Kidney glomerular epithelial cell (primary cell): ENCODE results near the gene SLC35F4.
"Not testable (repeated sequence)": the region's sequence is repeated elsewhere in the genome, so short reads cannot be mapped to it uniquely, and the experiment has no call there.

ENCODE experiments used
- DNase-seq: peaks from one replicate; lab custom pipeline; 2025; lab: John Stamatoyannopoulos, UW

SLC35F4 gene

GRCh38 chr14:57865403-57866198 lies at the start of gene SLC35F4:
SLC35F4 (minus strand) TSS chr14:57866092.
- peak; percentile 22 for DNase-seq

GRCh38 chr14:57909626-57910025 lies 43.7 kb upstream of the SLC35F4 start:
- no peak for DNase-seq

DNA sequence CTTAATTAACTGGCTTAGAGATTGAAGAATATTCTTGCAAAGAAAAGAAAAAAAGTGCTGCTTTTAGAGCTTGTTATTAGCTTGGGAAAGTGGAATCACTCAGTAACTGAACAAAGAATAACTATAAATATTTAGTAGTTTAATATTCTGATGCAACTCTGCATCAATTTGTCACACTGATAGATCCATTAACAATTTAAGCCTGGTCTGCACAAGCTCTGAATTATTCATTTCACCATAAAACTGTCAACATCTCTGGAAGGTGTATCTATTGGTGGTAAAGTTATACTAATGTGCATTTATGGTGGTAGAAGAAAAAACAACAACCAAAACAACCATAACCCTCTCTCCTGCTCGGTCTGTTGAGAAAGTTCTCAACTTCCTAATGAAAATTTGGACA lies 38.1 kb upstream of the SLC35F4 start:
- no peak for DNase-seq

- no peak for DNase-seq
These were observed 33.1 kb upstream of the SLC35F4 start for GRCh38 chr14:57898837-57899572.

GRCh38 chr14:57897144-57897748 lies 31.4 kb upstream of the SLC35F4 start:
- no peak for DNase-seq

DNA sequence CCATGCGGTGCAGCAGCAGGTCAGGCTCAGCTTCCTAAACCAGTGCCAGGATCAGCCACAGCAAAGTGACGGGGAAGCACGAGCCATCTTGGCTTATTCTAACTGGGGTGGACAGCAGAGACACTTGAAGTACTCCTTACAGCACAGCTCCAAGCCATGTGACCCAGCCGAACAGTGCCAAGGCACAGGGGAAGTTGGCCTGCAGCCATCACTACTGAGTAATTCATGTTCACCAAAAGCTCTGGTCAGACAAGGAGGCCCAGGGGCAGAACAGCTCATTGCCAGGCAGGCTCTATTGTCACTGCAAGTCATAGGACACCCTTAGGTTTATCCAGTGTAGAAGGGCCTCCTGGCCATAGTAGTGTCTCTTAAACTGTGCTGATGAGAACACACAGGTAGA lies 23.4 kb upstream of the SLC35F4 start:
- no peak for DNase-seq

DNA sequence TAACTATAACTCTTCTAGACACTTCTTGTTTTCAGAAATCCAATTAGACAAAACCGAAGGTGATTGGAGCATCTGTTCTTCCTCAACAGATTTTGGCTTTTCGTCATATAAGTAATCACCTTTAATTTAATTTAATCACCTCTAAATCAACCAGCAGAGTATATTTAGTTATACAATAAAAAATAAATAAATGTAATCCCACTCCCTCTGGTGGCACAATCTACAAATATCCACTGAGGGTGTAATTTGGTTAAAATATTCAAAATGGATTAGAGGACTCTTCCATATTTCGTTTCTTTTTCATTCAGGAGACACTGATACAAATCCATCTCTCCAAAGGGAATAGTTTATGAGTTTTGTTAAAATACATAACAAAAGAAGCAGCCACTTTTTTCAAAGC lies 18.3 kb upstream of the SLC35F4 start:
- DNase-seq = no peak

GRCh38 chr14:57883061-57883460 lies 17.2 kb upstream of the SLC35F4 start:
- DNase-seq = no peak

DNA sequence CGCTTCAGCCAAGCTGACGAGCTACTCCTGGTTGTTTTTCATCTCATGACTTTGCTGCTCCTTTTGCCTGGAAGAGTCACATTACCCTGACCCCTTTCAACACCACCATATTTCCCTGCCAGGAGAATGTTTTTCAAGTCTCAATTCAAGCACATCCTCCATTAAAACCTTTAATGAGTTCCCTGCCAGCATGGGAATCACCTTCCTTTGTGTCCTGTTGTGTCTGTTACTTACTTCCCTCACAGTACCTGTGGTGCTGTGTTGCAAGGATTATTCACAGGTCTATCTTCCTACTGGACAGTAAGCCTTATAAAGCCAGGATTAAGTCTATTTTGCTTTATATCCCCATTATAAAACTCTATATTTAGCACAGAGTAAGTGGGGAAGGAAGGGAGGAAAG lies 13.6 kb upstream of the SLC35F4 start:
- no peak for DNase-seq

DNA sequence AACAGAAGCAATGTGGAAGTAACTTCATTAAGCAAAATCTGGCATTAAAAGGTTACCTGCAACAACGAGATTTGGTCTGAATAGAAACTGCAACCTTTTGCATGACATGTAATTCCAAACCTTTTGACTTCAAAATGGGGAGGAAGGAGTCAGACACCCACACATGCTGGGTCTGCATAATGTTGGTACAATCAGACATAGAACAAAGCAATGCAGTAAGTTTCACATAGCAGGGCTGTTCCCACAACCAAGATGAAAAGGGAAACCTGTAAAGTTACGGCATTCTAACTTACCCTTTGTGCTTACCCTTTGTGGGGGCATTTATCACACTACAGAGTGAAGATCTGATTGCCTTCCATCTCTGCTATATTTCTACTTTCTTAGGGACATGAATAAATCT lies 10.1 kb upstream of the SLC35F4 start:
- no peak for DNase-seq

GRCh38 chr14:57875296-57875695 lies 9.4 kb upstream of the SLC35F4 start:
- peak; percentile 28 for DNase-seq

- peak; percentile 41 for DNase-seq
These were observed 5.7 kb upstream of the SLC35F4 start for GRCh38 chr14:57871459-57872080.

- no peak for DNase-seq
These were observed 5.0 kb upstream of the SLC35F4 start for GRCh38 chr14:57870686-57871457.

DNA sequence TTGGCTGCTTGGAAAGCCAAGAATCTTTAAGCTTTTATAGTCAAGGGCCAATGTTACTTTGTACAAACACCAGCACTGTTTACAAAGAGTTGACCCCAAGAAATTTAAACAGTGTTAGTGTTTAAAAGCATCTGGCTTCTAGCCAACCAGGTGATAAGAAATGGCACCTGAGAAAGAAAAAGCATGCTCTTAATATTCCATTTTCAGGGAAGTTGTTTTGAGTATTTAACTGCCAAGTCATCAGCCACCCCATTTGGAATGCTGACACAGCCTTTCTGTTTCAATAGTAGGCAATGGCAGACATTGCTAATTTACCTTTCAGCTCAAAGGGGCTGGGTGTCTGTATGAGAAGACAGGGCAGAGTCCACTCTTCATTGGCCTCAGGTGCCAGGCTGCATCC lies 3.7 kb upstream of the SLC35F4 start:
- no peak for DNase-seq

GRCh38 chr14:57866199-57866705 lies 360 bp upstream of the SLC35F4 start:
- DNase-seq = no peak

DNA sequence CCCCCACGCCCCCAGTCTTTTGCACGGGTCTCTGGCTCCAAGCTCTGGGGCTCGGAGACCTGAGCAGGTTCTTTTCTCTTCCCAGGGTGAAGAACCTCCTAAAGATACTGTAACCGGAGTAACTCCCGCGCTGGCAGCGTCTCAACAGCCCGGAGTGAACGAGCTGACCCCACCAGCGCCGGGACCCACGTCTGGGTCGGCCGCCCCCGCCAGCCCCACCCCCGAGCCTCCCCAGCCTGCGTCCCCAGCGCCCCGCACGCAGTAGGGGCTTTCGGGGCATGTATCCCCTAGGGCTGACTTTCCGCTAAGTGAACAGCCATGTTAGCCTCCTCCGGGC lies 858 bp downstream of the SLC35F4 start:
- DNase-seq = no peak

DNA sequence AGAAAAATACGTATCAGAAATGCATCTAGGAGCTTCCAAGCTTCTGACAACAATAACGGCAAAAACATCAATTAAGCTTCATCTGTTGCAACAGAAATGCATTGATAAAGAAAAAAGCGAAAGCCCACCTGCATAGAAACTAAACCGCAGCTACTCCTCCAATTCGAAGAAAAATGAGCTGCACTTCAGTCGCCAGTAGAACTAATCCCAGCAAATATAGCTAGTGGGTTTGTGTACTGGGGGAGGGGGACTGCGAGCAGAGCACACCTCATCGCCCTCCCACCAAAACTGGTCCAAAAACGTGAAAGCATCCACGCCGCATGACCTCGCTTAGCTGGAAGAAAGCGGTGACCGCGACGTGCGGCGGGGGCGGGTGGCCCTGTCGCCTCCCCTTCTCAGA lies 1.2 kb downstream of the SLC35F4 start:
- no peak for DNase-seq

- no peak for DNase-seq
These were observed 2.4 kb downstream of the SLC35F4 start for GRCh38 chr14:57863471-57863870.

- not testable (repeated sequence) for DNase-seq
These were observed 10.2 kb downstream of the SLC35F4 start for GRCh38 chr14:57855666-57856065.

GRCh38 chr14:57854571-57854970 lies 11.3 kb downstream of the SLC35F4 start:
- no peak for DNase-seq

GRCh38 chr14:57851354-57851753 lies 14.5 kb downstream of the SLC35F4 start:
- DNase-seq = no peak

- DNase-seq = no peak
These were observed 17.1 kb downstream of the SLC35F4 start for GRCh38 chr14:57848786-57849185.
